Activated T-helper 1 cell treated with anti-CD3 and anti-CD28 coated beads, Interleukin-2, amount 50 U/mL, for 16 hours (primary cell): ENCODE measurements around the gene EFHD2.
"Not testable (repeated sequence)": the region's sequence is repeated elsewhere in the genome, so short reads cannot be mapped to it uniquely, and the experiment has no call there.

ENCODE experiments used
- DNase-seq, 2 donors: peaks; one replicate each; pipeline ENCODE4 v3.0.0-alpha.2; 2020; ENCODE audit warnings: low read depth in 1 of 2, low spot score in 1 of 2

Gene EFHD2

DNA sequence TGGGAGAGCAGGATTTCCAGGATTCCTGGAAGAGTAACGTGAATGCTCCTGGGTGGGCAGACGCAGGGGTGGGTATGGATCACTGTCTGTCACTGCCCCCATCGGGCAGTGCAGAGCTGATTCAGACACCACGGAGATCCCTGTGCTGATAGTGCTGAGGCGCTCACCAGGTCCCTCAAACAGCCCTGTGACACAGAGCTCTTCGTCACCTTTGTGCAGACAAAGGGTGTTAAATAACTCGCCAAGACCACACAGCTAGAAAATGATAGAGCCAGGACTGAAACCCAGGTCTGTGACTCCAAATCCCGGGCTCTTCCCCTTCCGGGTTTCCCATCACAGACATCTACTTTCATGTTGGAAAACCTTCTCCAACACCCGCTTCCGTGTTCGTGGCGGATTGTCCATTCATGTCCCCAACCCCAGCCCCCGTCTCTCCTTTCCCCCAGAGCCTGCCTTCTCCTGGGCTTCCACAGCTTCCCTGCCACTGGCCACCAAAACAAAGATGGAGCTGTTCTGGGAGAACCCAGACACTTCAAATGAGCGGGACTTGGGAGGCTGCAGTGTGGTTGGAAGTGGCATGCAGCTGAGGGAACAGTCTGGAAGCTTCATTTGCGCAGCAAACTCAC lies 2.6 kb downstream of the EFHD2 start:
- no peak for DNase-seq

DNA sequence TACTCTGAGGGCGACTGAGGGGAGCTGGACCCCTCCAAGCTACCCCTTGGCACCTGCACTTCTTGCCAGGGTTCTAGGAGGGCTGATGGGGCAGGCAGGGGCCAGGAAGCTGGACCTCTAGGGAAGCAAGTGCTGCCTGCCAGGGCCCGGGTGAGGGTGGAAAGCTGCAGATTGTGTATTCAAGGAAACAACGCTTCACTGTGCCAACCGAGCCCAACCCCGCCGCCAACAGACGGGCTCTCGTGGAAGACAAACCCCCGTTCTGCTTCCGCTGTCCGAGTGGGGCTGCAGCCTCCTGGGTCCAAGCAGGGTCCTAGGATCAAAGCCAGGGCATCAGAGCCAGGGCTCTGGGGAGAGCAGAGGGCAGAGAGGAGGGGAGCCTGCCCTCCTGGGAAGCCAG lies 3.2 kb downstream of the EFHD2 start:
- DNase-seq = no peak

DNA sequence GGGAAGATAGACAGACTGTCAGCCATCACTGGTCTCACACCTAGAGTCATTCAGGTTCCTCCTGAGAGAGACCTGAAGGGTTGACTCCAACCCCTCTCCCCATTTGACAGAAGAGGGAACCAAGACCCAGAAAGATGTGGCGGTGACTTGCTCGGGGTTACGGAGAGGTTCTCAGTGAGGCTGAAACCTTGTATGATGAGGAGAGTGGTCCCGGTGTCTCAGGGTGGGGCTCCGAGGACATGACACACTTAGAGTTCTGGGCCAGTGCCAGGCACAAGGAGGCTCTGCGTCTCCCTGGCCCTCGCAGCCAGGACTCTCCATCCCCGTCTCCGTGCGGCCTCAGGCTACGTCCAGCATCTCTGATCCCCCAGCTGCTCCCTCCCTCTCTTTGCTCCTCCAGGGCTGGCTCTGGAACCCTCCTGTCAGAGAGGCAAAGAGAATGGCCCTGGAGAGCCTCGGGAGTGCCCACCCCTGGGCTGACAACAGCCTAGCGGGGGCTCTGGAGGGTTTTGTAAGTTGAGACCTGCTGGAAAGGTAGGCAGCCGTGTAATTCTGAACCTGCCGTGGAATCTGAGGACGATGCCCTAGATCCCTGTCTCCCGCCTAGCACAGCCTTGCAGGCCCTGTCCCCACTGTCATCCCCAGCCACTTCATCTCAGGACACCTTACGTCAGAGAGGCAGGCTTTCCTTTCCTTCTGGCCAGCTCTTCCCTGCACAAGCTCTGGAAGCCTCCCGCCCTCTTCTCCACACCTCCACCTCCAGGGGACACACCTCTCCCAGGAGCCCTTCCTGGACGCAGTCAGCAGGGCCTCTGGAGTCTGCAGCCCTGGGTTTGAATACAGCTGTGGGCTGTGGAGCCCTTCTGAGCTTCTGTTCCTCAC lies 4.1 kb downstream of the EFHD2 start:
- DNase-seq = no peak

DNA sequence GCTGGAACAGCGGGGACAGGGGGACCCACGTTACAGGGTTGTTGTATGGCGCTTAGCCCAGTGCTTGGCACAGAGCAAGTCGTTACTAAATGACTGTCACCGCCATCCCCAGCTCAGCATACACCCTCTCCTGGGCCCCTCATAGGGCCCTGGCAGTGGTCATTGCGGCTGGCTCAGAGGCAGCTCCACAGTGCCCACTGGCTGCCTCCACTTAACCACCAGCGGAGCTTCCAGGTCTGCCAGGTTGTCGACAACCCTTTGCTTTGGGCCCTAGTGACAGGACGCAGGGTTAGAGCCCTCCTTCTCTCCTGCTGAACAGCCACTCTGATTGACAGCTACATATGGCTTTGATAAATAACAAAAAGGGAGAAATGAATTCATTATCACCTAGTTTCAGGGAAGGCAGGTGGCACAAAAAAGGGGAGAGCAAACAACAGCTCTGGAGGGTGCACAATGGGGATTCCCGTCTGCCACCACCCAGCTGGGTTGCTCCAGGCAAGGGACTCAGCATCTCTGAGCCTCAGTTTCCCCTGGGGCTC lies 4.8 kb downstream of the EFHD2 start:
- DNase-seq = no peak

DNA sequence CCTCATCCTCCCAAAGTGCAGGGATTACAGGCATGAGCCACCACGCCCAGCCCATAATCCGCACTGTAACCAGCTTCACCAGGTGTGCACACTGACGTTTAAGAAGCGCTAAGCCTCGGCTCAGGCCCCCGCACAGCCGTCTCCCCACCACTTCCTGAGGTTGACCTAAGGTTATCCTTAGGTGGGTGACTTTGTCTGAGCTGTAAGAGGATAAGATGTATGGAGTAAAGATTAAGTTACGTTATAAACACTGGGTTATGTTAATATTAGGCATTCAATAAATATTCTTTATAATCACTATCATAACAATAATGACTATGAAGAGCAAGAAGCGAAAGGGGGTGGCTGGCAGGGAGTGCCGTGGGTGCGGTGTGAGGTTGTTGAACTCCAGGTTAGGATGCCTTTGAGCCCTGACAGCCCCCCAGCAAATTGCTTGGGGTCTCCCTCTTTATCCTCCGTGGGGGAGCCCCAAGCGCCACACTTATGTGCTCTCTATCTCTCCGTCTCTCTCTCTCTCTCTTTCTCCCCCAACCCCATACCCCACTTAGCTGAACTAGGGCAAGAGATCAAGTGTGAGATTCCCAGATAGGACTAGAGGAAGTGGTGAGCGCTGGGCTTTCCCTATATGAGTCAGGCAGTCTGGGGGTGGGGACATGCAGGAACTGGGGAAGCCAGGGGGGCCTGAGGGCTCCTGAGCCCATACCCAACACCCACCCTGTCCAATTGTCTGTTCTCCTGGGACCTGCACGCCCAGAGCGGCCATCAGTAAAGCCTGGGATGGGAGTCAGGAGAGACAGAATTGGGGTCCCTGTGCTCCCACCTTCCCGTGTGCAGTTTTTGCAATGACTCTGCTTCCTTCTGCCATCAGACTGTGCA lies 7.6 kb downstream of the EFHD2 start:
- DNase-seq = peak in 1 of 2 donors; percentile 48

DNA sequence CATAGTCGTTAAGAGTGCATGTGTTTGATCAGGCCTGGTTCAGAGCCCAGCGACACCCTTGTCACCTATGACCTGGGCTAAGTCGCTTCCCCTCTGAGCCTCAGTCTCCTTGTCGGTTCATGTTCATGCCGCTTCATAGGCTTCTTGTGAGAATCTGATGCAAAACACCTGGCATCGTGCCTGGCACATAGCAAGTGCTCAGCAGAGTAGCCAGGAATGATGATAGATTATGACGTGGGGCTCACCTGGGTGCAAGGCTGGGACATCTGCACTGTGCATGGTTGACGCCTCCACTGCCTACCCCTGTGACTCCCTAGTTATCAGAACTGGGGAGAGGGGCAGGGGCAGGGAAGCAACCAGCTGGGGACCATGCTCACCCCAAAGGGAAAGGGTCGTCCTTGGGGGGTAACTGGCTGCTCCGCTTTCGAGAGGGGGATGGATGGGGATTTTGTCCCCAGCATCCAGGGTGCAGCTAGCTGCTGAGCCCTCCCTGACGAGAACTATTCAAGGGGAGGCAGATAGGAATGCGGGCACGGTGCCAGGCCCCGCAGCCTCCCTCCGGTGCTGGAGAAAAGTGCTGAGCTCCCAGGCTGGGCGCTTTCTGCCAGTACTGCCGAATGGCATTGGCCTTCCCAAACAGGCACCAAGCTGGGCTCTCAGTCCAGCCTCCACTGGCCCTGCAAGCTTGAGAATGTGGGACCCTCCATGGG lies 9.3 kb downstream of the EFHD2 start:
- DNase-seq = no peak

DNA sequence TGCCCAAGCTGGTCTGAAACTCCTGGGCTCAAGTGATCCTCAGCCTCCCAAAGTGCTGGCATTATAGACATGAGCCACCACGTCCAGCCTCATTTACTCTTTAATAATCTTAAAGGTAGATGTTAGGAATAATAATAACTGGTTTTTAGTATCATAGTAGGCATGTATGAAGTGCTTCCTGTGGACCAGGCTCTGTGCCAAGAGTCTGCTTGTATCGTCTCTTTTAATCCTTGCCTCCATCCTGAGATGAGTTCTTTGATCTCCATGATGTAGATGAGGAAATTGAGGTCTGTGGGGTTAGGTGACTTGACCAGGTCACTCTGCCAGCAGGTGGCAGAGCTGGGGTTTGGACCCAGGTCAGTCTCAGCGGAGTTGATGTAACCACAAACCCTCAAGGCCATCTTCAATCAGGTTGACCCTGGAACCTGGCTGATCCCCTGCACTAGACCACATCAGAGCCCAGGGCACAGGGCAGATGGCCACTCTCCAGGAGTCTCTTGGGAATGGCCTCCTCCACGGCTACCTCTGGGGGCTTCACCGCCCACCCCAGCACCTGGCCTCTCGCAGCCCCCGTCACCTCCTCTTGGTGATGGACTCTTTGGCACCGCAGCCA lies 11.3 kb downstream of the EFHD2 start:
- DNase-seq = no peak

DNA sequence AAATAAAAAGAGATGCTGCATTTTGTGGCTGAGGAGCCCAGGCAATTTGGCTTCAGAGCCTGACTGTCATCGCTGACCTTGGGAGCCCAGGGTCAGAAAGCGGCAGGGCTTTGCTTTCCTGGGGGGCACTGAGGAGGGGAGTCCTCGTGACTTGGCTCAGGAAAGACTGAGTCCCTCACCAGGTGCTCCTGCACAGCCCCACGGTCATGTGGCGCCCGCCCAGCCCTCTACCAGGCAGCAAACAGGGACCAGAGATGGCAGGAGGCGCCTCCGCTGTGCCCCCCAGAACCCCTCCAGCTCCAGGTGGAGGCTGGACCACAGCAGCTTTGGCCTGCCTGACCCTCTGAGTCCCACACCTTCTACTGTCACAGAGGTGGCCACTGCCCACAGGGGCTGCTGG lies 13.2 kb downstream of the EFHD2 start:
- DNase-seq = no peak

DNA sequence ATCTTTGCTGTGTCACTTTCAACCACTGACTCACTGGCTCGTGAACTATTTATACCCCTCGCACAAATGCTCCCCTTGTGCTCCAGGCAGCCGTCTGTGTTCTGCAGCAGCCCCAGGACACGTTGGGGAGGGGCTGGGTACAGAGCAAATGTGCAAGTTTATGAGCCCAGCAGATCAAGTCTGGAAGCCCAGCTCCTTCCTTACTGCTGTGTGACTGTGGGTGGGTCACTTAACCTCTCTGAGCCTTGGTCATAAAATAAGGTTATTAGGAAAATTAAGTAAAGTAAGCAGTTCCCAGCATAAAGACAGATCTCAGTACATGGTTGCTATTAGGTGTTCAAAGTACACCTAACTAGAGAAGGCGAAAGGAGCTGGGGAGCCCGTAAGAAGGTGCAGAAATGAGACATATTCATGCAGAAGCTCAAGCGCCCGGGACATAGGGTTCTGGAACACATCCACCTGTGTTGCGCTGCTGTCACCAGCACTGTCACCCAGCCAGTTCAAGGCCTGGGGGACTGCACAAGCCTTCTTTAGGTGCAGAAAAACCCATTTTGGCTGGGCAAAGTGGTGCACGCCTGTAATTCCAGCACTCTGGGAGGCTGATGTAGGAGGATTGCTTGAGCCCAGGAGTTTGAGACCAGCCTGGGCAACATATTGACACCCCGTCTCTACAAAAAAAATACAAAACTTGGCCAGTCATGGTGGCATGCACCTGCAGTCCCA lies 13.8 kb downstream of the EFHD2 start:
- no peak for DNase-seq

DNA sequence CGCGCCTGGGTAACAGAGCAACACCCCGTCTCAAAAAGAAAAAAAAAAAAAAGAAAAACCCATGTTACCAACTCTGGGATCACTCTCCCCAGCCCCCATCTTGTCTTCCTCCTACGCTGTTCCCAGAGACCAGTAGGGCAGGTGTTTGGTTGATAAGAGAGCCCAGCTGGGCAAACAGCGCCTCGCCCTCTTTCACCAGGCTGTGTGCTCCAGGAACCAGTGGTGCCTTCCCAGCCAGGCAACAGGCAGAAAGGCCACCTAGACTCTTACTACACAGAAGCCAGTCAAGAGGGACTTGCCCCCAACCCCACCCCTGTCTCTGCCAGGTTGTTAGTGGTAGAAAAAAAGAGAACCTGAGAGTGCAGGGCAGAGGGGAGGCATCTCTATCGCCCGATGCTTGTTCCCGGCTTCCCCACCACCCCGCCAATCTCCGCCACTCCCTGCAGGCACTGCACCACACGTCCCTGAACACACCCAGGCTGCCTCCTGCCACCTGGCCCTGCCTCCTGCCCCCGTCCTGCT lies 14.5 kb downstream of the EFHD2 start:
- DNase-seq = no peak

DNA sequence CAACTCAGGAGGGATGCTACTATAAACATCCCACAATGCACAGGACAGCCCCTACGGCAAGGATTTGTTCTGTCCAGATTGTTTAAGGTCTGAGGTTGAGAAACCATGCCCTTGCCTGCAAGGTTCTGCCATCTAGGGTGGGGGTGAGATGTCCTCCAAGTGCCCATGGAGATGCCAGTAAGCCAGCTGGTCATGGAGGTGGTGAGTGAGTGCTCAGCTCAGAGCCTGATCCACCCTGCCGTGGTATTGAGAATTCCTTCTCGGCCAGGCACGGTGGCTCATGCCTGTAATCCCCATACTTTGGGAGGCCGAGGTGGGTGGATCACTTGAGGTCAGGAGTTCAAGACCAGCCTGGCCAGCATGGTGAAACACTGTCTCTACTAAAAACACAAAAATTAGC lies 15.3 kb downstream of the EFHD2 start:
- no peak for DNase-seq

DNA sequence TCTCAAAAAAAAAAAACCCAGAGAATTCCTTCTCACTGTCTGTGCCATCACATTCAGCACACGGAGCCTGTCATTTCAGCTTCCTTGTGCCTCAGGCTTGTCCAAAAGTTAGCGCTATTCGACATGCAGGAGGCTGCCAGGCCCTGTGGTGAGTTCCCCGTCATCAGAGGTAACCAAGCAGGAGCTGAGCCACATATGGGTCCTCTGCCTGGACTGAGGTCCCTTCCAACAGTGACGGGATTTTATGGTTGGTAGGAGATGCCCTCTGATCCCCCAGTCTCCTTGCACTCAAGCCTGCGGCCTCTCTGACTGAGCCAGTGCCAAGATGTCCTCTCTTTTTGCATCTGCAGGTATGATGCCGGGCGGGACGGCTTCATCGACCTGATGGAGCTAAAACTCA lies 15.8 kb downstream of the EFHD2 start:
- DNase-seq = no peak

DNA sequence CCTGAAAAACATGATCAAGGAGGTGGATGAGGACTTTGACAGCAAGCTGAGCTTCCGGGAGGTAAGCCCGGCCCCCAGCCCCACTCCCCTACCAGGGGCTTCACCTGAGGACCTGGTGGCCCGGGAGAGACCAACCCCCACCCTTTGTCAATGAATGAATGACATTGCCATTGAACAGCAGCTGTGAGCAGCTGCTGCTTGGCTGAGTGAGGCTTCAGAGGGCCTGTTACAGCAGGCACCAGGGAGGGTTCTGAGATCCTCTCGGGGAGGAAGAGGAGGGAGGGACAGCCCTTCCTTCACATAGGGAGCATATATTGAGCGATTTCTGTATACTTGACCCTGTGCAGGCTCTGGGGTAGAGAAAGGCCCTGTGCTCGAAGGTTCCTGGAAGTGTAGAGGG lies 16.3 kb downstream of the EFHD2 start:
- no peak for DNase-seq

DNA sequence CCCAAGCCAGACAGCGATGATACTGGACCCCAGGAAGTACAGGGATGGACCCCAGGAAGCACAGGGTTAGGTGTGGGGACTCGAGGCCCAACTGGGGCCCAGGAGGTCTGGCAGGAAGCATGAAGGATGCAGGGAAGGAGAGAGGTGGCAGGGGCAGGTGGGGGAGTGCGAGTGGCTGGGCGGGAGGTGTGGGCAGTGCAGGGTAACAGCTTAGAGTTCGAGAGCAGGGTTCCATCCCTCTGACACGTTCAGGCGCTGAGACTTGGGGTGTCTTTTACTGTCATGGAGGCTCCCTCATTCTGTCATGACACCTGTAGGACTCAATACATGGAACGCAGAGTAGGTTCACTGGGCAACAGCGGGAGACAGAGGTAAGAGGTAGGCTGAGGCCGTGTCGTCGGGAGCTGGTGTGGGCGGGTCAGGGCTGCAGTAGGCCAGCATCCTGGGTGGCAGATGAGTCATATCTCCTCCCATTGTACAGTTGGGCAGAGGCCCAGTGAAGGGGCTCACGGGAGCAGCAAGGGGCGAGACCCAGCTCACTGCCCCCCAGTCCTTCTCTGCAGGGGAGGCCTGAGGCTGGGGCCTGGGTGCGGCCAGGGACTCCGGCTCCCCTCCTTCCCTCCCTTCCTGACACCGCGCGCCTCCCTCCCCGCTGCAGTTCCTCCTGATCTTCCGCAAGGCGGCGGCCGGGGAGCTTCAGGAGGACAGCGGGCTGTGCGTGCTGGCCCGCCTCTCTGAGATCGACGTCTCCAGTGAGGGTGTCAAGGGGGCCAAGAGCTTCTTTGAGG lies 17.0 kb downstream of the EFHD2 start:
- no peak for DNase-seq

DNA sequence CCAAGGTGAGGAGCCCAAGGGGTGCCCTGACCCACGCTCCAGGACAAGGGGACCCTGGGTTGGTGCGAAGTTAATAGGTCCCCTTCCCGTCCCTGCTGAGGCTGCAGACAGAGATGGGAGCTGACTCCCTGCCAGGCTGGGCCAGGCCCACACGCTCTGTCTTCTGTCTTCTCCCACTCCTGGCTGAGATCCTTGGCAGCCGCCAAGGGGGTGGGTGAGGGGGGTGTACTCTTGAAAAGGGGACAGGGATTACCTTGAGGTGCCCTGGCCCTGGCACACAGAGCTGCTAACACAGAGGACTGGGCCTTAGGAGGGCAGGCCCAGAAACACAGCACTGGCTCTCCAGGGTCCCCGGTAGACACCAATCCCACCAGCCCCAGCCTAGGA lies 17.6 kb downstream of the EFHD2 start:
- DNase-seq = no peak

DNA sequence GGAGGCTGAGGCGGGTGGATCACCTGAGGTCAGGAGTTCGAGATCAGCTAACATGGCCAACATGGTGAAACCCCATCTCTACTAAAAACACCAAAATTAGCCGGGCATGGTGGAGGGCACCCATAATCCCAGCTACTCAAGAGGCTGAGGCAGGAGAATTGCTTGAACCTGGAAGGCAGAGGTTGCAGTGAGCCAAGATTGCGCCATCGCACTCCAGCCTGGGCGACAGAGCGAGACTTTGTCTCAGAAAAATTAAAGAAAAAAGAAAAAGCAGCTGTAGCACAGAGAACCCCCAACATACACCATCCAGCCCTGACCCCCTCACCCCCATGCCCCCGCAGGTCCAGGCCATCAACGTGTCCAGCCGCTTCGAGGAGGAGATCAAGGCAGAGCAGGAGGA lies 18.6 kb downstream of the EFHD2 start:
- DNase-seq = not testable (repeated sequence)

DNA sequence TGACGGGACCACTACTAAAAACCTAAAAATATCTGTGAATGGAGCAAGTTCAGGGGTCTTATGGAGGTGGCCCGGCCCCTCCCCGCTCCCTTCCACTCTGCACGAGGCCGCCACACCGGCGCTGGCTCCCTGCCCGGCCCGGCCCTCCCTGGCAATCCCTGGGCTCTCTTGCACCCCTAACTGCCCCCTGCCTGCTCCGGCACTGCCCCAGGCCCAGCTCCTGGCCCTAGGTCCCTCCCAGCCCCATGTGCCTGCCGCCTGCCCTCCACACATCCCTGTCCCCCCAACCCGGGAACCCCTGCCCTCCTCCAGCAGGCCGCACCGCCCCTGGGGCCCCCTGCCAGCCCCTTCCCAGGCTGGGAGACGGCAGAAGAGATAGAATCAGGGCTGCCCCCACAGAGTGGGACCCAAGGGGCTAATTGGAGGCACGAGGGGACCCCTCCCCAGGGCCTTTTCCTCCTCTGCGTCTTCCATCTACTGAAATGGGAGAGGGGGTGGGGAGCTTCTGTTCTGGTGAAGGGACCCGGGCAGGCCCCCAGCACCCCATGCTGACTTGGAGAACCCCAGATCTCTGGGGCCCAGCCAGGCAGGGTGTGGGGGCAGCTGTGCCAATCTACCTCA lies 19.2 kb downstream of the EFHD2 start:
- no peak for DNase-seq

DNA sequence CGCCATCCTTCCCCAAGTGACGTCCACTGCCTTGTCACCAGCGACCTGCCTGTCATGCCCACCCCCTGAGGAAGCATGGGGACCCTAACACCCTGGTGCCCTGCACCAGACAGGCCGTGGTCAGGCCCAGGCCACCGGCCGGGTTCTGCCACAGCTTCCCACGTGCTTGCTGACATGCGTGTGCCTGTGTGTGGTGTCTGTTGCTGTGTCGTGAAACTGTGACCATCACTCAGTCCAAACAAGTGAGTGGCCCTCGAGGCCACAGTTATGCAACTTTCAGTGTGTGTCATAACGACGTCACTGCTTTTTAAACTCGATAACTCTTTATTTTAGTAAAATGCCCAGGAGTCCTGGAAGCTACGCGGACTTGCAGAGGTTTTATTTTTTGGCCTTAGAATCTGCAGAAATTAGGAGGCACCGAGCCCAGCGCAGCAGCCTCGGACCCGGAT lies 20.0 kb downstream of the EFHD2 start:
- DNase-seq = no peak
